ENCODE measurements around the gene SLC36A1. TPM values are rescaled to one million over a fixed set of nuclear protein-coding genes. Genes with fewer than 3 reads are reported as not detected.

Gene SLC36A1
- total RNA-seq, 2 donors from 2014 or later: 20.2 to 30.6 TPM

DNA sequence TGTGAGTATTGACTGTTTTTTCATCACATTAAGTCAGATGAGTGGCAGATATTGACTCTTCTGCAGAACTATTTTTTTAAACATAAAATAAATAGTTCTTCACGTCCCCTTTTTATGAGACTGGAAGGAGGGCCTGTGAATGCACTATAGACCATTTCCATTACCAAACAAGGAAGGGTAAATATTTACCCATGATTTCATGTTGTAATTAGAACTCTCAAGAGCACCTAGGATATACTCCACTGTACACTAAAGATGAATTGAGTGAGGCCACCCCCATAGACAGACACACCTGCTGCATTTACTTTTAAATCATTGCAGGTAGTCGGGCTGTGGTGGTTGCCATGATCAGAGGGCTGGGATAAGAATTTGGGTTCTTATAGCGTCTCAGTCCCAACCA is 22.6 kb downstream of the SLC36A1 start:
- Histone ChIP-seq H3K4me3 (no peak overlapping the region), H3K27ac (no peak overlapping the region), H3K4me1 (no peaks in the 10 kb centered on the region), H3K36me3 (no peaks in the 10 kb centered on the region), H3K9ac (ENCODE audit: low read depth in 2 of 2, low read length in 2 of 2) (no peak overlapping the region), H3K27me3 (no peaks in the 10 kb centered on the region), H3K9me3 (no peaks in the 10 kb centered on the region)
- no peak for DNase-seq
- no peak for TF ChIP-seq CTCF (IDR thresholded peaks at IDR 0.05)
- intact Hi-C loops (cut with DNase I): no loop called here

DNA sequence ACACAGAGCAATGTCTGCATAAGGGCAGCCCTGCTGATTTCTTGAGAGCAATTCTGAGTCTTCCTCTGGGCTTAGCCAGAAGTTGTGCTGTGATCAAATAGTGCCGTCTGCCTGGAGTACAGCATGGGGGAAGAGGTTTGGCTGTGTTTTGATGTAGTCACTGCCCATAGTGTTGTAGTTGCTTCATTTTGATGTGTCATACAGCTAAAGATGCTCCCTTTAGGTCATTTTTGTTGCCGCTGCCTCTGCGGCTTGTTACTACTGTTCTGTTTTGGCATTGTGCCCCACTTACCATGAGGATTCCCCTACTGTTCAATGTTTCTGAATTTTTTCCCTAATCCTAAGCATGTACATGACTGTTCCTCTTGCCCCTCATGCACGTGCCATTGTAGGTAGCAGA is 23.0 kb downstream of the SLC36A1 start:
- no peaks in the 10 kb centered on the region for H3K36me3 ChIP-seq

GRCh38 chr5:151471276-151471675 is 23.9 kb downstream of the SLC36A1 start:
- no peak for TF ChIP-seq CTCF (IDR thresholded peaks at IDR 0.05)
- H3K36me3 ChIP-seq: no peaks in the 10 kb centered on the region
- intact Hi-C loops (cut with DNase I): no loop called here

More for the DNA sequence above, 23.0 kb downstream of the SLC36A1 start:
- H3K4me1 ChIP-seq: no peaks in the 10 kb centered on the region
- no peak for TF ChIP-seq CTCF (IDR thresholded peaks at IDR 0.05)
- intact Hi-C loops (cut with DNase I): no loop called here
- no peak for DNase-seq
- no peak overlapping the region for H3K27ac ChIP-seq
- no peaks in the 10 kb centered on the region for H3K9me3 ChIP-seq
- H3K9ac ChIP-seq (ENCODE audit: low read depth in 2 of 2, low read length in 2 of 2): no peak overlapping the region
- H3K4me3 ChIP-seq: no peak overlapping the region
- H3K27me3 ChIP-seq: no peaks in the 10 kb centered on the region

GRCh38 chr5:151474799-151475198 is 27.4 kb downstream of the SLC36A1 start:
- H3K27ac ChIP-seq: no peak overlapping the region
- no peaks in the 10 kb centered on the region for H3K27me3 ChIP-seq
- no peak overlapping the region for H3K9ac ChIP-seq (ENCODE audit: low read depth in 2 of 2, low read length in 2 of 2)
- no peaks in the 10 kb centered on the region for H3K36me3 ChIP-seq
- no peak overlapping the region for H3K4me3 ChIP-seq
- no peaks in the 10 kb centered on the region for H3K4me1 ChIP-seq
- no peak for TF ChIP-seq CTCF (IDR thresholded peaks at IDR 0.05)
- DNase-seq: no peak
- intact Hi-C loops (cut with DNase I): no loop called here
- no peaks in the 10 kb centered on the region for H3K9me3 ChIP-seq

More at GRCh38 chr5:151471276-151471675, 23.9 kb downstream of the SLC36A1 start:
- Histone ChIP-seq H3K9me3 (no peaks in the 10 kb centered on the region), H3K4me1 (no peaks in the 10 kb centered on the region), H3K27me3 (no peaks in the 10 kb centered on the region), H3K9ac (ENCODE audit: low read depth in 2 of 2, low read length in 2 of 2) (no peak overlapping the region), H3K4me3 (no peak overlapping the region), H3K27ac (no peak overlapping the region)
- DNase-seq: no peak

- Histone ChIP-seq H3K4me1 (no peaks in the 10 kb centered on the region), H3K27ac (no peak overlapping the region), H3K4me3 (no peak overlapping the region), H3K27me3 (no peaks in the 10 kb centered on the region), H3K9ac (ENCODE audit: low read depth in 2 of 2, low read length in 2 of 2) (no peak overlapping the region), H3K9me3 (no peaks in the 10 kb centered on the region), H3K36me3 (no peaks in the 10 kb centered on the region)
- intact Hi-C loops (cut with DNase I): no loop called here
- no peak for DNase-seq
- no peak for TF ChIP-seq CTCF (IDR thresholded peaks at IDR 0.05)
Measured at GRCh38 chr5:151475388-151475787, 28.0 kb downstream of the SLC36A1 start.

- DNase-seq: no peak
- H3K4me3 ChIP-seq: no peak overlapping the region
- no peak for TF ChIP-seq CTCF (IDR thresholded peaks at IDR 0.05)
- H3K36me3 ChIP-seq: no peaks in the 10 kb centered on the region
- H3K9me3 ChIP-seq: no peaks in the 10 kb centered on the region
- no peaks in the 10 kb centered on the region for H3K27me3 ChIP-seq
- intact Hi-C loops (cut with DNase I): no loop called here
- no peak overlapping the region for H3K9ac ChIP-seq (ENCODE audit: low read depth in 2 of 2, low read length in 2 of 2)
- no peak overlapping the region for H3K27ac ChIP-seq
- H3K4me1 ChIP-seq: no peaks in the 10 kb centered on the region
Measured at GRCh38 chr5:151476016-151476415, 28.6 kb downstream of the SLC36A1 start.
